Nephron progenitor cell (in vitro differentiated cells): ENCODE data around the gene MRPL2.

ENCODE experiments used
- DNase-seq: peaks from one replicate; pipeline ENCODE4 v3.0.0; 2021
- H3K27ac Mint-ChIP-seq: 2 replicates; pipeline ENCODE4 v1.8.0; 2021; ENCODE audit warnings: mild to moderate bottlenecking, moderate library complexity, mixed read lengths
- H3K27me3 Mint-ChIP-seq: 2 replicates; pipeline ENCODE4 v1.8.0; 2021; ENCODE audit warnings: mild to moderate bottlenecking, low read depth, mixed read lengths; ENCODE audit not compliant: poor library complexity
- H3K36me3 Mint-ChIP-seq: 2 replicates; pipeline ENCODE4 v1.8.0; 2021; ENCODE audit warnings: low read depth, mixed read lengths
- H3K4me1 Mint-ChIP-seq: 2 replicates; pipeline ENCODE4 v1.8.0; 2021; ENCODE audit warnings: mixed read lengths
- H3K4me3 Mint-ChIP-seq: 2 replicates; pipeline ENCODE4 v1.8.0; 2021; ENCODE audit warnings: mild to moderate bottlenecking, moderate library complexity, mixed read lengths
- H3K9me3 Mint-ChIP-seq: 2 replicates; pipeline ENCODE4 v1.8.0; 2021; ENCODE audit warnings: mild to moderate bottlenecking, moderate library complexity, mixed read lengths
- TF ChIP-seq, protein P1 (sequence below): fragments of 200-600 bp; sonication (generic); IDR thresholded peaks from 2 replicates; pipeline ENCODE4 v1.5.0; 2021; ENCODE audit warnings: antibody characterized with exemption

MRPL2 gene

DNA sequence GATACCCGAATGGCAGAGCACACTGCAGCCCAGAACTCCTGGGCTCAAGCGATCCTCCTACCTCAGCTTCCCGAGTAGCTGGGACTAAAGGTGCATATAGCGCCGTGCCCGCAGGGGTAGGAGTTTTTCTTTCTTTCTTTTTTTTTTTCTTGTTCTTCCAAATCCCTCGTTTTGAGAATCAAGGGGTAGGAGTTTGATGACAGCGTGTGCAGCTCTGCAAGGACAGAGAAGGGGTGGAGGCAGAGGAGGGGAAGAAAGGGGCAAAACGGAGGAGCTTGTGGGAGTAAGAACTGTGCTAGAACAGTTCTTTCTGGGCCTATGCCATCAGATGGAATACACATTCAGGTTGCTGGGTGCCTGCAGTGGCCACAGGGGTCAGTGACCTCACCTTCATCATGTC lies 22.5 kb downstream of the MRPL2 start:
- Mint-ChIP-seq H3K9me3 (no peaks in the 10 kb centered on the region), H3K27me3 (no peaks in the 10 kb centered on the region), H3K27ac (peak overlapping the region; percentile 68)

DNA sequence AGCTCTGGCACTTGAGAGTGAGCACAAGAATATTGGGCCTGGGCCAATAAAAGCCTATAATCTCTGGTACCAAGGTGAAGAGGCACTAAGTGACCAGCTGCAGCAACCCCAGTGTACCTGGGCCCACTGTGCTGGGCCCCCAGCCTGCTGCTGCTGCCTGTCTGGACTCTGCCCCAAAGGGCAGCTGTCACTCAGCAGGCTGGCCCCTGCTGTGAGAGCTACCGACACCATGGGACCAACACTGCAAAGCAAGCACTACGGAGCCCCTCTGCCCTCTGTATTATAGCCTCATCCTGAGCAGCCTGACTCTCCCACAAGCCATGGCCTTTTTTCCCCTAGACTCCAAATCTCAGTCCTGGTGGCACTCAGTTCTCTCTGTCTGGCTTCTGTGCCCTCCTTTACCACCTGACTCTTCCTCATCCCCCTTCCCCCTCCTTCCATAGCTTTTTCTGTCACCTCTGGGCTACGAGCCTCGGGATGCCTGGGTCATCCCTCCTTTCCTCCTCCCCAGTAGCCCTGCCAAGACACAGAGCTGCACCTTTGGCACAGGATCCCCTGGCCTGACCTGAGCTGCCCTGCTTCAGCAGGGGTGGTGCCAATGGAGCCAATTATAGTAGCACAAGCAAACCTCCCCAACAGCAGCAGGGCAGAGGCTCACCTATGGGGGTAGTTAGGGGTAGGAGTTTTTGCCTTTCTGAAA lies 23.6 kb downstream of the MRPL2 start:
- H3K27ac Mint-ChIP-seq = no peak overlapping the region
- no peak overlapping the region for H3K4me3 Mint-ChIP-seq
- peaks cover 79% of the 10 kb centered on the region for H3K36me3 Mint-ChIP-seq
- no peaks in the 10 kb centered on the region for H3K9me3 Mint-ChIP-seq
- DNase-seq = no peak
- TF ChIP-seq, protein P1, sequence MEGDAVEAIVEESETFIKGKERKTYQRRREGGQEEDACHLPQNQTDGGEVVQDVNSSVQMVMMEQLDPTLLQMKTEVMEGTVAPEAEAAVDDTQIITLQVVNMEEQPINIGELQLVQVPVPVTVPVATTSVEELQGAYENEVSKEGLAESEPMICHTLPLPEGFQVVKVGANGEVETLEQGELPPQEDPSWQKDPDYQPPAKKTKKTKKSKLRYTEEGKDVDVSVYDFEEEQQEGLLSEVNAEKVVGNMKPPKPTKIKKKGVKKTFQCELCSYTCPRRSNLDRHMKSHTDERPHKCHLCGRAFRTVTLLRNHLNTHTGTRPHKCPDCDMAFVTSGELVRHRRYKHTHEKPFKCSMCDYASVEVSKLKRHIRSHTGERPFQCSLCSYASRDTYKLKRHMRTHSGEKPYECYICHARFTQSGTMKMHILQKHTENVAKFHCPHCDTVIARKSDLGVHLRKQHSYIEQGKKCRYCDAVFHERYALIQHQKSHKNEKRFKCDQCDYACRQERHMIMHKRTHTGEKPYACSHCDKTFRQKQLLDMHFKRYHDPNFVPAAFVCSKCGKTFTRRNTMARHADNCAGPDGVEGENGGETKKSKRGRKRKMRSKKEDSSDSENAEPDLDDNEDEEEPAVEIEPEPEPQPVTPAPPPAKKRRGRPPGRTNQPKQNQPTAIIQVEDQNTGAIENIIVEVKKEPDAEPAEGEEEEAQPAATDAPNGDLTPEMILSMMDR = no peak
- H3K4me1 Mint-ChIP-seq = no peaks in the 10 kb centered on the region
- H3K27me3 Mint-ChIP-seq = no peaks in the 10 kb centered on the region

More for the DNA sequence above, 22.5 kb downstream of the MRPL2 start:
- DNase-seq = no peak
- H3K4me3 Mint-ChIP-seq = no peak overlapping the region
- TF ChIP-seq, protein P1 = no peak
- no peaks in the 10 kb centered on the region for H3K4me1 Mint-ChIP-seq
- peaks cover 76% of the 10 kb centered on the region for H3K36me3 Mint-ChIP-seq

DNA sequence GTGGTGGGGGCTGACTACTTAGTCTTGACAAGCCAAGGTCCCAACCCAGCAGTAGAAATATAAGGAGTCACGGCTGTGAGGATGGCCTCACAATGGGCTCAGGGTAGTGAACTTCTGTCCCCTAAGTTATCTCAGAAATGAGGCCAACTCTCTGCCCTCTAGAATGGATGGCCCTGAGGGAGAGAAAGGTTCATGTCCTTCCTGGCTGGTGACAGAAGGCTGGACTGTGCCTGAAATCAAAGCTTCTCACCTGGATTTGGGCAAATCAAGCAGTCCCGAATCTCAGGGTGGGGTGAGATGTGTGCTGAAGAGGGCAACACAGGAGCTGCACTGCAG lies 25.1 kb downstream of the MRPL2 start:
- no peaks in the 10 kb centered on the region for H3K27me3 Mint-ChIP-seq
- no peak for DNase-seq
- TF ChIP-seq, protein P1 = no peak
- no peak overlapping the region for H3K4me3 Mint-ChIP-seq
- no peaks in the 10 kb centered on the region for H3K9me3 Mint-ChIP-seq
- peak overlapping the region; percentile 51 for H3K27ac Mint-ChIP-seq
- H3K36me3 Mint-ChIP-seq = peaks cover 85% of the 10 kb centered on the region
- H3K4me1 Mint-ChIP-seq = no peaks in the 10 kb centered on the region

DNA sequence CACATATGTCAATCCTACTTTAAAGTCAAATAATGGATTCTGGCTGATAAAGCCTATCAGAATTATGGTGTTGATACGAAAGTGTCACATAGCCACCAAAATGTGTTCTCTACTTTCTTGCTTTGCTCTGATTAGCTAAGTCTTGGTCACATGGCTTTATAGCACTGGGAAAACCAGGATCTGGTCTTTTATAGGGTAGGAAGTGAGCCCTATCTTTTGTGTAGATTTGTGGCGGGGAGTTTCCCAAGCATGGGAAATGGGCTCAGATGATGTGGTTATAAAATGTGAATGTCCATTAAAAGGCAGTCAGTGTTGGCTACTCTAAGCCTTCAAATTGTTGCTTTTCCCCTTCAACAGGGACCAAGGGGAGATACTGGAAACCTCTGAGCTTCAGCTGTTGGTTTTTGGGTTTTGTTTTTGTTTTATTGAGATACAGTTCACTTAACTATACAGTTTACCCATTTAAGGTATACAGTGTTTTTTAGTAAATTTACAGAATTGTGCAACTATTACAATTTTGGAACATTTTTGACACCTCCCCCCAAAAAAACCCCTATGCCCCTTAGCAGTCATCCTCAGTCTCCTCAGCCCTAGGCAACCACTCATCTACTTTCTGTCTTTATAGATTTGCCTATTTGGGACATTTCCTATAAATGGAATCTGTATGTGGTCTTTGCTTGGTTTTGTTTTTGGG lies 25.6 kb downstream of the MRPL2 start:
- peak overlapping the region; percentile 51 for H3K27ac Mint-ChIP-seq
- no peaks in the 10 kb centered on the region for H3K9me3 Mint-ChIP-seq
- no peaks in the 10 kb centered on the region for H3K27me3 Mint-ChIP-seq
- no peak for DNase-seq
- H3K4me1 Mint-ChIP-seq = no peaks in the 10 kb centered on the region
- H3K4me3 Mint-ChIP-seq = no peak overlapping the region
- TF ChIP-seq, protein P1 = no peak
- peaks cover 84% of the 10 kb centered on the region for H3K36me3 Mint-ChIP-seq

DNA sequence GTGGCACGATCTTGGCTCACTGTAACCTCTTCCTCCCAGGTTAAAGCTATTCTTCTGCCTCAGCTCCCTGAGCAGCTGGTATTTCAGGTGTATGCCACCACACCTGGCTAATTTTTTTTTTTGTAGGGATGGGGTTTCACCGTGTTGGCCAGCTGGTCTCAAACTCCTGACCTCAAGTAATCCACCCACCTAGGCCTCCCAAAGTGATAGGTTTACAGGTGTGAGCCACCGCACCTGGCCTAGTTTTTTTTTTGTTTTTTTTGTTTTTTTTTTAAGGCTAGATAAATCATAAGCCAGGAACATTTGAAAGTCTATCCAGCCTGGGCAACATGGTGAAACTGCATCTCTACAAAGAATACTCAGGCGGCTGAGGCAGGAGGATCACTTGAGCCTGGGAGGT lies 26.9 kb downstream of the MRPL2 start:
- H3K36me3 Mint-ChIP-seq = peaks cover 81% of the 10 kb centered on the region
- no peak overlapping the region for H3K4me3 Mint-ChIP-seq
- no peaks in the 10 kb centered on the region for H3K4me1 Mint-ChIP-seq
- no peaks in the 10 kb centered on the region for H3K27me3 Mint-ChIP-seq
- H3K9me3 Mint-ChIP-seq = no peaks in the 10 kb centered on the region
- no peak overlapping the region for H3K27ac Mint-ChIP-seq
- no peak for DNase-seq
- TF ChIP-seq, protein P1 = no peak

DNA sequence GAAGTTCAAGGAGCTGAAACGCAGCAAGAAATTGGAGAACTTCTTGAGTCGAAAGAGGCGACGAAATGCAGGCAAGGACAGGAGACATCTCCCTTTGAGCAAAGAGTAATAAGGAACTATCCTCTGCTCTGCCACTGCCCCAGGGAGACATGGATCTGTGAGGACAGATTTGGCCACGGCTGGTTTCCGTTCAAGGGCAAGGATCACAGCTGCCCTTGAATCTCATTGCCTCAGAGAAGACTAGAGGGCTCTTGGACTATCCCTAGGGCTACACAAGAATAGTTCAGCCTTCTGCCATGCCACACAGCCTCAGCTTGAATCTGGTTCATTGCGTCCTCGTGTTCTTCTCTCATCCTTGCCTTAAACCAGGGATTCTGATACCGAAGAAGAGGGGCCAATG lies 30.1 kb downstream of the MRPL2 start:
- no peaks in the 10 kb centered on the region for H3K9me3 Mint-ChIP-seq
- H3K4me3 Mint-ChIP-seq = no peak overlapping the region
- H3K27me3 Mint-ChIP-seq = no peaks in the 10 kb centered on the region
- no peak for DNase-seq
- TF ChIP-seq, protein P1 = no peak
- H3K4me1 Mint-ChIP-seq = peaks cover 4% of the 10 kb centered on the region
- peak overlapping the region; percentile 36 for H3K27ac Mint-ChIP-seq
- peaks cover 84% of the 10 kb centered on the region for H3K36me3 Mint-ChIP-seq
